Embryonic facial prominence (tissue), 1 donor: ENCODE data around the gene TNFAIP8.

Experiments used
- DNase-seq: peaks from one replicate; pipeline ENCODE4 v3.0.0-alpha.2; 2016; ENCODE audit errors: extremely low spot score

Gene TNFAIP8

GRCh38 chr5:119367502-119368237 is 11.9 kb downstream of the TNFAIP8 start:
- no peak for DNase-seq

GRCh38 chr5:119368238-119368630 is 12.4 kb downstream of the TNFAIP8 start:
- DNase-seq, result no peak

GRCh38 chr5:119370486-119370885 is 14.7 kb downstream of the TNFAIP8 start:
- no peak for DNase-seq

- DNase-seq, result no peak
These were observed 15.3 kb downstream of the TNFAIP8 start for GRCh38 chr5:119371146-119371545.

GRCh38 chr5:119373449-119373858 is 17.6 kb downstream of the TNFAIP8 start:
- DNase-seq, result no peak

DNA sequence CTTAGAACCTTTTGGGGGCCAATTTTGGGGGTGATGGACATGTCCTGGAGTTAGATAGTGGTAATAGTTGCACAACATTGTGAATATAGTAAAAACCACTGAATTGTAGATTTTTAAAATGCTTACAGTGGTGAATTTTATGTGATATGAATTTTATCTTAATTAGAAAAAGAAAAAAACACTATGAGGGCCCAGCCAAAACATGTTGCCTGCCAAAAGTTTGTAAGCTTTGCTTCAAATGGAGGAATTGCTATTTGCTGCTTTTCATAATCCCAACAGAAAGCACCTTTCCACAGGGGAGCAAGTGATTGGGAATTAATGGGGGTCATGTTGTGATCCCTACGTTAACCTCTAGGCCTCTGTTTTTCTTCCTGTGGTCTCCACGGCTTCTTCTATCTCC is 19.1 kb downstream of the TNFAIP8 start:
- DNase-seq, result no peak

DNA sequence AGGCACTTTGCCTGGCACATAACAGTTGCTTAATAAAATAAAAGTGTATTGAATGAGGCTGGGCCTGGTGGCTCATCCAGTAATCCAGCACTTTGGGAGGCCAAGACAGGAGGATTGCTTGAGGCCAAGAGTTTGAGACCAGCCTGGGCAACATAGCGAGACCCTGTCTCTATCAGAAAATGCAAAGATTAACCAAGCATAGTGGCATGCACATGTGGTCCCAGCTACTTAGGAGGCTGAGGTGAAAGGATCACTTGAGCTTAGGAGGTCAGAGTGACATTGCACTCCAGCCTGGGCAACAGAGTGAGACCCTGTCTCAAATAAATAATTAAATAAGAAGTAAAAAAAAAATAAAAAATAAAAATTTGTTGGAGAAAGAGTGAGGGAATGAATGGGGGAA is 21.2 kb downstream of the TNFAIP8 start:
- no peak for DNase-seq

- no peak for DNase-seq
These were observed 22.4 kb downstream of the TNFAIP8 start for GRCh38 chr5:119378075-119378700.

- DNase-seq, result no peak
These were observed 23.3 kb downstream of the TNFAIP8 start for GRCh38 chr5:119379096-119379495.

GRCh38 chr5:119379942-119380547 is 24.2 kb downstream of the TNFAIP8 start:
- DNase-seq, result no peak

GRCh38 chr5:119382169-119382568 is 26.4 kb downstream of the TNFAIP8 start:
- no peak for DNase-seq

DNA sequence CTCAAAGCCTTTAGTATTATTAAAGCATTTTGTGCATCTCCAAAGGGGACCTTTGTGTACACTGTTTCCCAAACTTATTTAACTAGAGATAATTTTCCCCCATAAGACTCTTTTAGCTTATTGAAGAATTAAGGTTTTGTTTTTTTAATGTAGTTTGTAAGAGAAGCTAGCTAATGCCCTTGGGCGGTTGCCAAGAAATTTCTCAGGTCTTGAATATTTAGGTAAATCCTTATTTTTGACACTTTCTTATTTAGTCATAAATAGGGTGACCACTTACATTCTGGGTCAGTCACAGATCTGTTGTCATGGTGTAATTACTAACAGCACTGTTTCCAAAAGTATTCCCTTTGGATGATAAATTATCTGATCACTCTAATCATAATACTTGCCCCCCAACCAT is 27.2 kb downstream of the TNFAIP8 start:
- DNase-seq, result no peak

DNA sequence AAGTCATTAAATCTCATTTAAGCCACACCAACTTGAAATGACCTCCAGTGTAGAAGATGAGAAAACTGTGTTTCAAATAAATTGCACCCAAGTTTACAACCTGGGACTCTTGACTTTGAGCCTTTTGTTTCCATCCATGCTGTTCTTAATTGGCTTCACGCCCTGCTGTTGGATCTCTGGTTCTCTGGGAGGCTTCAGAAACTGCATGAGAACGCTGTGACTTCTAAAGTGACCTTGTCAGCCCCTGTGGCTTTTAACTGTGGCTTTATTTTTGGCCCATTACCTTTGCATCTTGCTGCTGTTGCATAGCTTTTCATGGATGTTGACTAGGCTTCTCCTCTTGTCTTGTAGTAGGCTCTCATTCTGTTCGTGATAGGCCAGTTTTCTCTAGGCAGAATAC is 29.3 kb downstream of the TNFAIP8 start:
- DNase-seq, result no peak

- DNase-seq, result no peak
These were observed 29.8 kb downstream of the TNFAIP8 start for GRCh38 chr5:119385536-119386128.

DNA sequence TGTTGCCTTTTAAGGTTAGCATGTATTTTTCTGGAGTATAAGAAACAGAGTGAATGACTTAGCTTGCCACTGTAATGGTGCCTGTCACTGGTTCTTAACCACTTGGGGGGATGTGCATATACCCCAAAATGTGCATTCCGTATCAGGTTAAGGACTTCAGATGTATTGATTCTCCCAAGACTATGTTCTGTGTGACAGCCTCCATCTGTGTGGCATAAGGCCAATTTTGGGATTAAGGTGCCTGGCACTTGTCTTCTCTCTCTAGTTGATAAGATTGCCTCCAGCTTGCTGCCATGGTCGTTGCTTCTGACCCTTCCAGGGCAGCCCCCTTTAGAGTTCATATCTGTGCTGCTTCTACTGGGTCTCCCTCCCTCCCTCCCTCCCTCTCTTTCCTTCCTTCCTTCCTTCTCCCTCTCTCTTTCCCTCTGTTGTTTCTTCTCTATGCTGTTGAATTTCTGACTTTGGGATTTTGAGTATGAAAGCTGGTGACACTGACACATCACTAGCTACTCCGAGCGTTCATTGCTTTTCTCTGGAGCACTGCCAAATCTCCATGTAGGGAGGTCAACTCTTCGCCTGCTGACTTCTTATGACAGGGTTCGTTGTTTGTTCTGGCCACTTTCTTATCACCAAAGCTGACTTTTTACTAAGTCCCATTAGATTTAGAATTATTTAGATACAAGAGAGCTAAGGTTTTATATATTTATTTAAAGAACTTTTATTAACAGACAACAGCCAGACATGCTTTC is 31.0 kb downstream of the TNFAIP8 start:
- no peak for DNase-seq

- no peak for DNase-seq
These were observed 32.3 kb downstream of the TNFAIP8 start for GRCh38 chr5:119387945-119388618.

DNA sequence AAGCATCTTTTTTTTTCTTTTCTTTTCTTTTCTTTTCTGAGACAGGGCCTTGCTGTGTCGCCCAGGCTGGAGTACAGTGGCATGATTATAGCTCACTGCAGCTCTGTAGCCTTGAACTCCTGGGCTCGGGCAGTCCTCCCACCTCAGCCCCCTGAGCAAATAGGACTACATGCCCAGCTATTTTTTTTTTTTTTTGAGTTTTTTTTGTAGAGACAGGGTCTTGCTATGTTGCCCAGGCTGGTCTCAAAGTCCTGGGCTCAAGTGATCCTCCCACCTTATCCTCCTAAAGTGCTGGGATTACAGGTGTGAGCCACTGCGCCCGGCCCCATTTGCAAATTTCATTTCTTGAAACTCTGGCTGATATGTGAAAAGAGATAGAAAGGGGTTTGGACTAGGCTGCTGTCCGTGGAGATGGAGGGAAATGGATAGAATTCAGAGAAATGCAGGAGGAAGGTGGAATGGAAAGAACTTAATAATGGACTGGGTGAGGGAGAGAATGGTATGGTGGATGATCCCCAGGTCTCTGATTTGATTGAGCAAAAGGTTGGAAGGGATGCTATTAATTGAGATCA is 32.9 kb downstream of the TNFAIP8 start:
- DNase-seq, result no peak

- no peak for DNase-seq
These were observed 33.6 kb downstream of the TNFAIP8 start for GRCh38 chr5:119389288-119390030.

- DNase-seq, result no peak
These were observed 34.6 kb downstream of the TNFAIP8 start for GRCh38 chr5:119390404-119390803.

DNA sequence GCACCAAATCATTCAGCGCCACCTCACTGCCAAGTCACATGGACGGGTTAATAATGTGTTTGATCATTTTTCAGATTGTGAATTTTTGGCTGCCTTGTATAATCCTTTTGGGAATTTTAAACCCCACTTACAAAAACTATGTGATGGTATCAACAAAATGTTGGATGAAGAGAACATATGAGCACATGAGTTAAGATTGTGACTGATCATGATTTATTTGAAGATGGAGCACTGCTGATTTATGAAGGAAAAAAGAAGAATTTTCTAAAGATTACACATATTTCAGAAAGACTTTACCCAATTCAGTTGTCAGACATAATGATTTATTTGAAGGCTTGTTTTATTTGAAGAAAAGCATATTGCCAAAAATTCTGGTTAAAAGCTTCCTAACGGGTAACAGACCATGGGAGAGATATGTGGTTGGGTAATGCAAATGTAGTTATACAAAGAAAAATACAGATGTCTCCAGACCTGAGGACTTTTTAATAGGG is 37.4 kb downstream of the TNFAIP8 start:
- DNase-seq, result no peak
